ENCODE data around the gene SH2D1B.

SH2D1B gene

GRCh38 chr1:162416215-162416614, 4.3 kb upstream of the SH2D1B start:
- Mint-ChIP-seq H3K27ac (no peak overlapping the region), H3K9me3 (no peaks in the 10 kb centered on the region), H3K4me3 (no peak overlapping the region), H3K27me3 (peaks cover 31% of the 10 kb centered on the region), H3K4me1 (ENCODE audit: low read depth) (no peaks in the 10 kb centered on the region), H3K36me3 (ENCODE audit: low read depth) (no peaks in the 10 kb centered on the region)

DNA sequence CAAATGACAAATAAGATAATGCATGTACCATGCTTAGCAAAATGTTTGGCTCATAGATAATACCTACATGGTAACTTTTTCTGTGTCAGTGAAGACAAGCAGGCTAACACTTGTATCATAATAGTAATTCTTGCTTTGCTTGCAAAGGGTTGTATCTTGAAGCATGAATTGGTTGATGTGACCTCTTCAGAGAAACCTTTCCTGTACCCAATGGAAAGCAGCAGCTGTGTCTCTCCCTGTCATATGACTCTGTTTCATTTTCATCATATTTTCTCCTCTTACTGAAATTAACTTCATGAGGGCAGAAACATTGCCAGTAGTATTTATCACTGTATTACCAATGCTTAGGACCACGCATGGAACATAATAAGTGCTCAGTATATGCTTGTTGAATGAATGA, 4.4 kb downstream of the SH2D1B start:
- Mint-ChIP-seq H3K27me3 (peaks cover 25% of the 10 kb centered on the region), H3K27ac (no peak overlapping the region), H3K4me3 (no peak overlapping the region), H3K9me3 (no peaks in the 10 kb centered on the region), H3K4me1 (ENCODE audit: low read depth) (no peaks in the 10 kb centered on the region), H3K36me3 (ENCODE audit: low read depth) (no peaks in the 10 kb centered on the region)

DNA sequence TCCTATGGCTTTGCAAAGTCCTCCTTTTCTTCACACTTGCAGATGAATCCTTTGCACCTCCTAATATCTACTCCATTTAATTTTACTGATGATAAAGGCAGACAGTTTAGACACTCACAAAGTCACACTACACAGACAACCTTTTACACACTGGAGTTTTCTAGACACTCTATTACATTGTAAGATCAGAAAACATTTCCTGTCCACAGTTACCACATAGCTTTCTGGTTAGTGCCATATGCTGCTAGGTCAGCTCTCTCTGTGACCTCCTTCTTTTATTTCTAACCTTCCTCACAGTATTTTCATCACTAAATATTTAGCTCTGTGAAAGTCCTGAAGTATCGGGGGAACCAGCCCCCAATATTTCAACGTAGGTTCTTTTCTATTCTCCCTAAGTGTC, 5.1 kb downstream of the SH2D1B start:
- no peaks in the 10 kb centered on the region for H3K9me3 Mint-ChIP-seq
- no peak overlapping the region for H3K4me3 Mint-ChIP-seq
- no peaks in the 10 kb centered on the region for H3K36me3 Mint-ChIP-seq (ENCODE audit: low read depth)
- no peak overlapping the region for H3K27ac Mint-ChIP-seq
- H3K27me3 Mint-ChIP-seq, result peaks cover 25% of the 10 kb centered on the region
- H3K4me1 Mint-ChIP-seq (ENCODE audit: low read depth), result no peaks in the 10 kb centered on the region

DNA sequence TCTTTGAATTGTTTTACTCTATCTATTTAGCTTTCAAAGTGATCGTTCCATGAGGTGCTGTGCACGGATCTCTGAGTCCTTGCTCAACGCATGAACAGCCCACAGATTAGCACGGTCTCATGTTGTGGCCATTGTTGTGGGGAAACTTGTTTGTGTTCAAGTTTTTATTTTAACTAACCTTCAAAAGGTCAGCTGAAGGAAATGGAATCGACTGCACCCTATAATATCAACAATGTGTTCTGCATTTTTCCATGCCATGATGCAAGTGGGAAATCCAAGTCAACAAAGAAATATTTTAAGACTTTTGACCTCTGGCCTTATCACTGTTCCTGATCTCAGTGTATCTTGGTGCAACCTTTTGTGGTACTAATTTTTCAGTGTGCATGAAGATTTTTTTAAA, 6.1 kb downstream of the SH2D1B start:
- Mint-ChIP-seq H3K36me3 (ENCODE audit: low read depth) (no peaks in the 10 kb centered on the region), H3K4me3 (no peak overlapping the region), H3K4me1 (ENCODE audit: low read depth) (no peaks in the 10 kb centered on the region), H3K27ac (no peak overlapping the region), H3K9me3 (no peaks in the 10 kb centered on the region), H3K27me3 (peaks cover 23% of the 10 kb centered on the region)

DNA sequence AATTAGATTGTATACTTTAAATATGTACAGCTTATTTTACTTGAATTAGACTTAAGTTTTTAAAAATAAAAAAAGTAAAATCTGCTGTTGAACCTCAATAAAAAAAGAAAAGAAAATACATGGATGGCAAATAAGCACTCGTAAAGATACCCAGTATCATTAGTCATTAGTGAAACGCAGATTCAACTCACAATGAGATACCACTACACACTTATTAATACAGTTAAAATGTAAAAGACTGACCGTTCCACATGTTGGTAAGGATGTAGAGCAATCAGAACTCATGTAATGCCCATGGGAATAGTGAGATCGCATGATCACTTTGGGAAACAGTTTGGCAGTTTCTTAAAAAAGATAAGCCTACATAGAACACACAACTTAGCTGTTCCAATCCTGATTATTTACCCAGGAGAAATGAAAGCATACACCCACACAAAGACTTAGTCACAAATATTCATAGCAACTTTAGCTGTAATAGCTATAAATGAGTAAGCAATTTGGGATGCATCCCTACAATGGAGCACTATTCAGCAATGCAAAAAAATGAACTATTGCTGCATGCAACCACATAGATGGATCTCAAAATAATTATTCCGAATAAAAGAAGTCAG, 7.3 kb downstream of the SH2D1B start:
- peaks cover 23% of the 10 kb centered on the region for H3K27me3 Mint-ChIP-seq
- no peak overlapping the region for H3K4me3 Mint-ChIP-seq
- no peaks in the 10 kb centered on the region for H3K9me3 Mint-ChIP-seq
- peaks cover under 1% of the 10 kb centered on the region for H3K4me1 Mint-ChIP-seq (ENCODE audit: low read depth)
- no peaks in the 10 kb centered on the region for H3K36me3 Mint-ChIP-seq (ENCODE audit: low read depth)
- H3K27ac Mint-ChIP-seq, result no peak overlapping the region

DNA sequence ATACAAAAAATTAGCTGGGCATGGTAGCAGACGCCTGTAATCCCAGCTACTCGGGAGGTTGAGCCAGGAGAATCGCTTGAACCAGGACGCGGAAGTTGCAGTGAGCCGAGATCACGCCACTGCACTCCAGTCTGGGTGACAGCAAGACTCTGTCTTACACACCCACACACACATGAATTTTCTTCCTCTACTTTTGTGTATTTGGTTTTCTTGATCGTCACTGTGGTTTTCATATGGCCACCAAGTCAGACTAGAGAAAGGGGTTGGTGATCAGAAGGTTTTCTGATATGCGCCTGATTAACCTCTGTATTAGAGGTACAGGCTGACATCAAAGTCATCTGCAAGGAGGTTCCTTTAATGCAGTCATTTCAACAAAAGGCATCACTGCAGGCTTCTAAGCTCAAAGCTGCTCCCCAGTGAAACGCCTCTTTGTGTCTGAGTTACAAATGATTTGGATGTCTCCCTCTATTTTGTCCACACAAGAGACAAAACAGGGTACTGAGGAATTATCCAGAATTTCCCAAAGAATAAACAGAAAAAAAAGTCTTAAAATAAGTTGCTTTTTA, 11.1 kb downstream of the SH2D1B start:
- Mint-ChIP-seq H3K4me3 (no peak overlapping the region), H3K4me1 (ENCODE audit: low read depth) (peaks cover 3% of the 10 kb centered on the region), H3K27me3 (peaks cover 40% of the 10 kb centered on the region), H3K9me3 (no peaks in the 10 kb centered on the region), H3K36me3 (ENCODE audit: low read depth) (no peaks in the 10 kb centered on the region), H3K27ac (no peak overlapping the region)

DNA sequence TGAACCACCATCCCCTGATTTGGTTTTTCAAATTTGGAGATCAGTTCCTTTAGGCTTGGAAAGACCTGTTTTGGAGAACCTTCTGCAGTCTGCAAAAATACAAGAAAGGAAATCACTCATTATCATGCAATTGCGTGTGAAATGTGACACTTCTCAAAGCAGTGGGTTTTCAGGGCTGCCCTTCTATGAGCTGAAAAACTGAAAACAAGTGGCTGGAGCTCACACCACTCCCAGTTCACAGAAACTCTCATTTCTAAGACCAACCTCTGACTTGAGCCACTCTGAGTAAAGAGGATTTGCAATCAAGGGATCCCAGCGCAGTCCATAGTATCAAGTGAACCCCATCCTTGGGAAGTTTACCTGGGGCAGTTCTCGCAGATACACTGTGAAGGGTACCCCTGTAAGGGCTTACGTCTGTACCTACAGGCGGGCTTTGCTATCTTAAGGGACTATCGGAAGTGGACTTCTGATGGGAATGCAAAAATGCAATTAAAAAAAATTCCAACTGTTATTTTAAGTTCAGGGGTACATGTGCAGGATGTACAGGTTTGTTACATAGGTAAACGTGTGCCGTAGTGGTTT, 12.8 kb downstream of the SH2D1B start:
- Mint-ChIP-seq H3K4me1 (ENCODE audit: low read depth) (peaks cover 3% of the 10 kb centered on the region), H3K27ac (no peak overlapping the region), H3K36me3 (ENCODE audit: low read depth) (no peaks in the 10 kb centered on the region), H3K27me3 (peaks cover 45% of the 10 kb centered on the region), H3K4me3 (no peak overlapping the region), H3K9me3 (no peaks in the 10 kb centered on the region)

DNA sequence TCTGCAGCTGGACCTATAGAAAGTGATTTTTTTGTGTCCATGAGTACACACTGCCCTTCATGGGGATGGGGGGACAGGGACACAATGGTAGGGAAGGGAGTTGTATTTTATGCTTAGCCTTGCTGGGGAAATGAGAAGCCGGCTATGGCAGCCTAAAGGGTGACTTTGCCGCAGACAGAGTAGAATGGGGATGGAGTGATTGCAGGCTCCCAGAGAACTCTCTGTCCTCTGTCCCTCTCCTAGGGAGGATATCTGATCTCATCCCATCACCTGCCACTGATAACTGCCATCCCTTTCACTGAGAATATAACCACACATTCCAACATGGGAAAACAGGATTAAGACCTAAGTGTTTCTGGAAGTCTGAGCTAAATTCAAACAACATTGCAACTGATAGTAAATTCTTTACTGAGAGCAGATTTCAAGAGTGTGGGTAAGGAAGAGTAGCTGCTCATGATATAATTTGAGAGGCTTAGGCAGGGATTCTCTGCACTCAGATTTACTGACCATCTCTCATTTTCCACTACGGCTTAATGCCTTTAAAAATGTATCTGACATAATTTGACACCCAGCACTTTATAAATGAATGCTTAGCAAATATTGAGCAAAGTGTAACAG, 13.9 kb downstream of the SH2D1B start:
- H3K4me1 Mint-ChIP-seq (ENCODE audit: low read depth), result peaks cover 3% of the 10 kb centered on the region

GRCh38 chr1:162397039-162397448, 14.9 kb downstream of the SH2D1B start:
- Mint-ChIP-seq H3K27ac (no peak overlapping the region), H3K4me1 (ENCODE audit: low read depth) (peaks cover 3% of the 10 kb centered on the region), H3K9me3 (no peaks in the 10 kb centered on the region), H3K36me3 (ENCODE audit: low read depth) (no peaks in the 10 kb centered on the region), H3K4me3 (no peak overlapping the region), H3K27me3 (peaks cover 40% of the 10 kb centered on the region)

More for the DNA sequence above, 13.9 kb downstream of the SH2D1B start:
- Mint-ChIP-seq H3K4me3 (no peak overlapping the region), H3K27me3 (peaks cover 43% of the 10 kb centered on the region), H3K27ac (no peak overlapping the region), H3K9me3 (no peaks in the 10 kb centered on the region), H3K36me3 (ENCODE audit: low read depth) (no peaks in the 10 kb centered on the region)

- no peaks in the 10 kb centered on the region for H3K36me3 Mint-ChIP-seq (ENCODE audit: low read depth)
- no peak overlapping the region for H3K4me3 Mint-ChIP-seq
- H3K27ac Mint-ChIP-seq, result no peak overlapping the region
- H3K27me3 Mint-ChIP-seq, result peaks cover 40% of the 10 kb centered on the region
- no peaks in the 10 kb centered on the region for H3K9me3 Mint-ChIP-seq
- H3K4me1 Mint-ChIP-seq (ENCODE audit: low read depth), result peaks cover 3% of the 10 kb centered on the region
Observed at GRCh38 chr1:162396201-162396906, 15.6 kb downstream of the SH2D1B start.

DNA sequence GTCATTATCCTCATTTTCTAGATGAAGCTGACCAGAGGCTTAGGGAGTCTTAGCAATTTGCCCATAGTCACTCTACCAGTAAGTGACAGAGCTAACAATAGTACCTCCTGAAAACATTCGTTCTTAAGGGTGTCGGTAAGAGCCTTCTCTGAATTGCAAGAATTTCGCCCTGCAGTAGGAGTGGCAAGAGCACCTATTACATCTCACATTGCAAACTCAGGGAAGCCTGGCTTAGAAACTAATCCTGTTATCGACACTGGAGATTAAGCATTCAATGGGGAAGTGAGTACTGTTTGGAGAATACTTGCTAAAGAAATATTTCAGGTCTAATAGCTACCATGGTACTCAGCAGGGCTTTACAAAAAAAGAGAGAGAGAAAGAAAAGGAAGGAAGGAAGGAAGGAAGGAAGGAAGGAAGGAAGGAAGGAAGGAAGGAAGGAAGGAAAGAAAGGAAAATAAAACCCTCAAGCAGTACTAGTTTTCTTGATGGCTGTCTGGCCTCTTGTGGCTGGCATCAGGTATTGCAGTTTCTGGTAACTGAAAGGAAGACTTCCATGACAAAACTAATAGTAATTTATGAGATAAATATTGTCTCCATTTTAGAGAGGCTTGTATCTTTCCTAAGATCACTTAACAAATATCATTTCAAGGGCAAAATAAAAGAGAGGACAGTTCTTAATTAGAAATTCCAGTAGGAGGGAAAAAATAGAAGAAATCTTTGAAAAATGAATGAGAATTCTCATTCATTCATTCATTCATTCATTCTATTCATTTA, 20.0 kb downstream of the SH2D1B start:
- Mint-ChIP-seq H3K4me3 (no peak overlapping the region), H3K9me3 (no peaks in the 10 kb centered on the region), H3K4me1 (ENCODE audit: low read depth) (no peaks in the 10 kb centered on the region), H3K27me3 (peaks cover 23% of the 10 kb centered on the region), H3K36me3 (ENCODE audit: low read depth) (no peaks in the 10 kb centered on the region), H3K27ac (no peak overlapping the region)

GRCh38 chr1:162390396-162391185, 21.3 kb downstream of the SH2D1B start:
- Mint-ChIP-seq H3K9me3 (no peaks in the 10 kb centered on the region), H3K4me1 (ENCODE audit: low read depth) (no peaks in the 10 kb centered on the region), H3K36me3 (ENCODE audit: low read depth) (no peaks in the 10 kb centered on the region), H3K4me3 (no peak overlapping the region), H3K27me3 (peaks cover 18% of the 10 kb centered on the region), H3K27ac (no peak overlapping the region)

DNA sequence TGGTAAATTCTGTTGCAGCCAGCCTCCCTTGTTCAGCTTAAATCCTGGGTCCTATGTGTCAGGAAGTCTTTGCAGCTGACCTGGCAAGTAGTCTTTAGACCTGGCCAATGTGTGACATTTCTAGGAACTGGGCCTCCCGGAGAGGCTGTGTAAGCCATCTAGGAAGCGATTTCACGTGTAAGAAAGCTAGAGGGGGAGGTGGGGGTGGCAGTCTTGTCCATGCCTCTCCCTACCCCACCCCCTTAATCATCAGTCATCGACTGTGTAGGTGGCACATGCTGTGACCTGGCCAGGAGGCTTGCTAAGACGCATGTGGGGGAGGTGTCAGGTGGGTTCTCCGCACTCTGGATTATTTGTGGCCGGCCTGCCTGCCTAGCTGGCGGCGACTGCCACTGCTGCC, 22.0 kb downstream of the SH2D1B start:
- Mint-ChIP-seq H3K27ac (no peak overlapping the region), H3K4me3 (no peak overlapping the region), H3K9me3 (no peaks in the 10 kb centered on the region), H3K4me1 (ENCODE audit: low read depth) (no peaks in the 10 kb centered on the region), H3K36me3 (ENCODE audit: low read depth) (no peaks in the 10 kb centered on the region), H3K27me3 (peaks cover 15% of the 10 kb centered on the region)

Measured in stimulated activated naive CD8-positive, alpha-beta T cell treated with anti-CD3 and anti-CD28 coated beads, Interleukin-15, Interleukin-2, amounts not matched to agents 100 ng/mL and 50 ng/mL, for 24 hours (primary cell).